Measurements from ENCODE around the gene THSD8.

THSD8 gene

GRCh38 chr19:12801466-12802266, at the start of gene THSD8, which contains the start of gene PRDX2:
Gene THSD8 (plus strand): TSS chr19:12802069. CDS start chr19:12802072, 3 bp downstream.
Gene PRDX2 (minus strand): TSS chr19:12801800. CDS start chr19:12801261, 539 bp downstream.
- peak within 1 kb of the TSS; percentile 87 for H3K9ac ChIP-seq (ENCODE audit: low read depth, low read length)

GRCh38 chr19:12754465-12755196, 47.2 kb upstream of the THSD8 start:
- no peak overlapping the region for H3K9ac ChIP-seq (ENCODE audit: low read depth, low read length)
- H3K9me3 ChIP-seq (ENCODE audit: control insufficient read depth, insufficient read depth, low read length), result no peaks in the 10 kb centered on the region
- H3K36me3 ChIP-seq (ENCODE audit: control insufficient read depth, insufficient read depth, low read length), result no peaks in the 10 kb centered on the region
- H3K4me1 ChIP-seq (ENCODE audit: control insufficient read depth, insufficient read depth, low read length), result no peaks in the 10 kb centered on the region
- no peak overlapping the region for H3K4me3 ChIP-seq (ENCODE audit: low read depth, low read length)
- peaks cover 26% of the 10 kb centered on the region for H3K27me3 ChIP-seq (ENCODE audit: control insufficient read depth, insufficient read depth, low read length)

More at GRCh38 chr19:12801466-12802266, at the start of gene THSD8, which contains the start of gene PRDX2:
- Histone ChIP-seq H3K4me1 (ENCODE audit: control insufficient read depth, insufficient read depth, low read length) (peaks cover 8% of the 10 kb centered on the region), H3K9me3 (ENCODE audit: control insufficient read depth, insufficient read depth, low read length) (no peaks in the 10 kb centered on the region), H3K36me3 (ENCODE audit: control insufficient read depth, insufficient read depth, low read length) (peaks cover 17% of the 10 kb centered on the region), H3K27me3 (ENCODE audit: control insufficient read depth, insufficient read depth, low read length) (peaks cover 8% of the 10 kb centered on the region), H3K4me3 (ENCODE audit: low read depth, low read length) (peak within 1 kb of the TSS; percentile 96)

- Histone ChIP-seq H3K4me3 (ENCODE audit: low read depth, low read length) (no peak overlapping the region), H3K9ac (ENCODE audit: low read depth, low read length) (no peak overlapping the region), H3K4me1 (ENCODE audit: control insufficient read depth, insufficient read depth, low read length) (no peaks in the 10 kb centered on the region)
These were observed 45.6 kb upstream of the THSD8 start for GRCh38 chr19:12756150-12756883.

DNA sequence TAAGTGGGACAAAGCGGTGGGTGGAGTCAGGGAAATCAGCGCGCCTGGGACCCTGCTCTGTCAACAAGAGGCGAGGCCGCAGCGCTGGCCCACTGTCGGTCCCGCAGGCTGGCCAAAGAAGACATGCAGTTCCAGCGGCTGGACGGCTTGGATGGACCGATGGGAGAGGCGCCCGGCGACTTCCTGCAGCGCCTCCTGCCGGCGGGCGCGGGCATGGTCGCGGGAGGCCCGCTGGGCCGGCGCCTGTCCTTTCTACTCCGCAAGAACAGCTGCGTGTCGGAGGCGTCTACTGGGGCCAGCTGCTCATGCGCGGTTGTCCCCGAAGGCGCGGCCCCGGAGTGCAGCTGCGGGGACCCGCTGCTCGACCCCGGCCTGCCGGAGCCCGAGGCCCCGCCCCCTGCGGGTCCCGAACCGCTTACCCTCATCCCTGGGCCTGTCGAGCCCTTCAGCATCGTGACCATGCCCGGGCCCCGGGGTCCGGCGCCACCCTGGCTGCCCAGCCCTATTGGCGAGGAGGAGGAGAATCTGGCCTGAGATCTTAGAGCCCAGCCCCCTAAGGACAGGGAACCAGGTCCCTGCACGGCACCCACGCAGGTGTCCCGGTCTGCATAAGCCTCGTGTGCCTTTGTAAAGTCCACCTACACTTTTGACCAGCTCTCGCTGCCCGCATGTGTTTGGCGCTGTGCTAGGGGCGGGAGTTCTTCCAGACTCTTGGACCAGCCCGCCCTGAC, 44.2 kb upstream of the THSD8 start:
- no peaks in the 10 kb centered on the region for H3K4me1 ChIP-seq (ENCODE audit: control insufficient read depth, insufficient read depth, low read length)
- no peaks in the 10 kb centered on the region for H3K9me3 ChIP-seq (ENCODE audit: control insufficient read depth, insufficient read depth, low read length)
- H3K4me3 ChIP-seq (ENCODE audit: low read depth, low read length), result peak overlapping the region; percentile 67
- no peak overlapping the region for H3K9ac ChIP-seq (ENCODE audit: low read depth, low read length)
- H3K27me3 ChIP-seq (ENCODE audit: control insufficient read depth, insufficient read depth, low read length), result peaks cover 7% of the 10 kb centered on the region
- no peaks in the 10 kb centered on the region for H3K36me3 ChIP-seq (ENCODE audit: control insufficient read depth, insufficient read depth, low read length)

More at GRCh38 chr19:12756150-12756883, 45.6 kb upstream of the THSD8 start:
- Histone ChIP-seq H3K9me3 (ENCODE audit: control insufficient read depth, insufficient read depth, low read length) (no peaks in the 10 kb centered on the region), H3K36me3 (ENCODE audit: control insufficient read depth, insufficient read depth, low read length) (no peaks in the 10 kb centered on the region), H3K27me3 (ENCODE audit: control insufficient read depth, insufficient read depth, low read length) (peaks cover 10% of the 10 kb centered on the region)

DNA sequence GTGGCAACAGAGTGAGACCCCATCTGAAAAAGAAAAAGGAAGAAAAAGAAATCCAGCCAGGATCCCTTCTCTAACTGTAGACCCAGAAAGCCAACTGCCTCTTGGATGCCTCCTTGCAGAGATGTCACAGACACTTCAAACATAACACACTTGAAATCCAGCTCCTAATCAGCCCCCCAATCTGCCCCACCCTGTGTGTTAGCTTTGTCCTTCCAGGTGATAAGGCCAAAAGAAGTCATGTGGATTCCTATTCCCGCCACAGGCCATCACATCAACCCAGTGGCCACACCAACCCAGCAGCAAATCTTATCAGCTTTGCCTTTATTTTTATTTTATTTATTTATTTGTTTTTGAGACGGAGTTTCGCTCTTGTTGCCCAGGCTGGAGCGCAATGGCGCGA, 42.2 kb upstream of the THSD8 start:
- Histone ChIP-seq H3K27me3 (ENCODE audit: control insufficient read depth, insufficient read depth, low read length) (no peaks in the 10 kb centered on the region), H3K36me3 (ENCODE audit: control insufficient read depth, insufficient read depth, low read length) (peaks cover 11% of the 10 kb centered on the region), H3K4me3 (ENCODE audit: low read depth, low read length) (no peak overlapping the region), H3K9ac (ENCODE audit: low read depth, low read length) (no peak overlapping the region), H3K4me1 (ENCODE audit: control insufficient read depth, insufficient read depth, low read length) (no peaks in the 10 kb centered on the region), H3K9me3 (ENCODE audit: control insufficient read depth, insufficient read depth, low read length) (no peaks in the 10 kb centered on the region)

DNA sequence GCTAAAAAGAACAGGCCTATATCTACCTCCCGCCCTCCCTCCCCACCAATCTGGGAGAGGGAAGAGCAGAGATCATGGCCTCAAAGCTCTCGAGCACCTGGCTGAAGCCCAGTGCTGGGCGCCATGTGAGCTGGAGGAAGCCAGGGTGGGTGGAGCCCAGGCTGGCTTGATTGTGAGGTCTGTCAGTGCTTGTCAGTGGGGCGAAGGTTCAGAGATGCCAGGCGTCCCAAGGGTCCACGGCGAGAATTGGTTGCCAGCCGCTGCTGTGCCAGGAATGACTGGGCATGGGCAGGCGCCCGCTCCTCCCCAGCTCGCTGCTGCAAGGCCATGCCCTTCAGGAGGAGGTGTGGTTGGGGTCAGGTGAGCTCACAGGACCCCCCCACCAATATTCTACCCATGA, 38.8 kb upstream of the THSD8 start:
- H3K4me3 ChIP-seq (ENCODE audit: low read depth, low read length), result no peak overlapping the region
- no peaks in the 10 kb centered on the region for H3K27me3 ChIP-seq (ENCODE audit: control insufficient read depth, insufficient read depth, low read length)
- H3K36me3 ChIP-seq (ENCODE audit: control insufficient read depth, insufficient read depth, low read length), result peaks cover 13% of the 10 kb centered on the region
- no peak overlapping the region for H3K9ac ChIP-seq (ENCODE audit: low read depth, low read length)
- no peaks in the 10 kb centered on the region for H3K4me1 ChIP-seq (ENCODE audit: control insufficient read depth, insufficient read depth, low read length)
- no peaks in the 10 kb centered on the region for H3K9me3 ChIP-seq (ENCODE audit: control insufficient read depth, insufficient read depth, low read length)

DNA sequence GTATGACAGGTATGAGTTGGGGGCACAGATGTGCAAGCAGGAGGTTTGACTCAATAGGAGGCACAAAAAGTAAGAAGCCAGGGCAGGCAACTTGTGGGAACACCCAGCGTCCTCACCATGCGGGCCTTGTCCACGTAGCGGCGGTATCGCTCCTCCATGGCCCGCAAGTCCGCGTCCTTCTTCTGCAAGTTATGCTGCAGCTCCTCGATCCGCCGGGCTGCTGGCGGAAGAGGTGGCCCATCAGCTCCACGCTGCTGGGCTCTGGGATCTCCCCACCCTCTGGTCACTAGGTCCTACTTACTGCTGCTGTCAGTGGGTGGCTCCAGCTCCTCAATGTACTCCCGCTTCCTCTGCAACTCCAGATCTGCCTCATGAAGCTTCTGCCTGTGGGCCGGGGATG, 37.2 kb upstream of the THSD8 start:
- Histone ChIP-seq H3K4me3 (ENCODE audit: low read depth, low read length) (no peak overlapping the region), H3K9ac (ENCODE audit: low read depth, low read length) (no peak overlapping the region), H3K36me3 (ENCODE audit: control insufficient read depth, insufficient read depth, low read length) (peaks cover 13% of the 10 kb centered on the region), H3K9me3 (ENCODE audit: control insufficient read depth, insufficient read depth, low read length) (no peaks in the 10 kb centered on the region), H3K27me3 (ENCODE audit: control insufficient read depth, insufficient read depth, low read length) (no peaks in the 10 kb centered on the region), H3K4me1 (ENCODE audit: control insufficient read depth, insufficient read depth, low read length) (no peaks in the 10 kb centered on the region)

- Histone ChIP-seq H3K4me1 (ENCODE audit: control insufficient read depth, insufficient read depth, low read length) (no peaks in the 10 kb centered on the region), H3K9ac (ENCODE audit: low read depth, low read length) (peak overlapping the region; percentile 81), H3K27me3 (ENCODE audit: control insufficient read depth, insufficient read depth, low read length) (no peaks in the 10 kb centered on the region), H3K36me3 (ENCODE audit: control insufficient read depth, insufficient read depth, low read length) (peaks cover 13% of the 10 kb centered on the region), H3K4me3 (ENCODE audit: low read depth, low read length) (peak overlapping the region; percentile 71), H3K9me3 (ENCODE audit: control insufficient read depth, insufficient read depth, low read length) (no peaks in the 10 kb centered on the region)
These were observed 35.8 kb upstream of the THSD8 start for GRCh38 chr19:12766051-12766521.

- H3K9ac ChIP-seq (ENCODE audit: low read depth, low read length), result no peak overlapping the region
- peaks cover 13% of the 10 kb centered on the region for H3K36me3 ChIP-seq (ENCODE audit: control insufficient read depth, insufficient read depth, low read length)
- H3K4me3 ChIP-seq (ENCODE audit: low read depth, low read length), result no peak overlapping the region
- H3K27me3 ChIP-seq (ENCODE audit: control insufficient read depth, insufficient read depth, low read length), result no peaks in the 10 kb centered on the region
- H3K9me3 ChIP-seq (ENCODE audit: control insufficient read depth, insufficient read depth, low read length), result no peaks in the 10 kb centered on the region
- no peaks in the 10 kb centered on the region for H3K4me1 ChIP-seq (ENCODE audit: control insufficient read depth, insufficient read depth, low read length)
These were observed 34.7 kb upstream of the THSD8 start for GRCh38 chr19:12767150-12767549.

- H3K4me3 ChIP-seq (ENCODE audit: low read depth, low read length), result no peak overlapping the region
- peaks cover 13% of the 10 kb centered on the region for H3K36me3 ChIP-seq (ENCODE audit: control insufficient read depth, insufficient read depth, low read length)
- no peaks in the 10 kb centered on the region for H3K27me3 ChIP-seq (ENCODE audit: control insufficient read depth, insufficient read depth, low read length)
- H3K9me3 ChIP-seq (ENCODE audit: control insufficient read depth, insufficient read depth, low read length), result no peaks in the 10 kb centered on the region
- H3K9ac ChIP-seq (ENCODE audit: low read depth, low read length), result no peak overlapping the region
- H3K4me1 ChIP-seq (ENCODE audit: control insufficient read depth, insufficient read depth, low read length), result no peaks in the 10 kb centered on the region
These were observed 34.2 kb upstream of the THSD8 start for GRCh38 chr19:12767666-12768065.

DNA sequence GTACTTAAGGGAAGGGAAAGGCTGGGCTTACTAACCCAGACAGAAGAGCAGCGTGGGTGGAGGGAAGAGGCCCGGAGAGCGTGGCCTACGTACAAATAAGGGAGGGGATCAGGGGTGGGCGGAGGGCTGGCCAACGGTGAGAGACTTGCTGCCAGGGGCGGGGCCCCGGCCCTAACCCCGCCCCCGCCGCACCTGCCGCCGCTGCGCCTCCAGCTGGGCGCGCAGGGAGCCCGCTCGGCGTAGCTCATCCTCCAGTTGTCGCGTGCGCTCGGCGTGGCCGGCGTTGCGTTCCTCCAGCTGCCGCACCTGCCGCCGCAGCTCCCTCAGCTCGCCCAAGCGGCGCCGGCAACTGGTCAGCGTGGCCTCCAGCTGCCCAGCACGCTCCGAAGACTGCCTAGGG, 32.2 kb upstream of the THSD8 start:
- Histone ChIP-seq H3K36me3 (ENCODE audit: control insufficient read depth, insufficient read depth, low read length) (peaks cover 4% of the 10 kb centered on the region), H3K4me3 (ENCODE audit: low read depth, low read length) (peak overlapping the region; percentile 43), H3K9me3 (ENCODE audit: control insufficient read depth, insufficient read depth, low read length) (no peaks in the 10 kb centered on the region), H3K4me1 (ENCODE audit: control insufficient read depth, insufficient read depth, low read length) (no peaks in the 10 kb centered on the region), H3K9ac (ENCODE audit: low read depth, low read length) (no peak overlapping the region), H3K27me3 (ENCODE audit: control insufficient read depth, insufficient read depth, low read length) (no peaks in the 10 kb centered on the region)
